SU-DHL-6 (cell line): ENCODE measurements around the gene ECHDC3.

Experiments used
- EZH2phosphoT487 ChIP-seq: fragments of 200-600 bp; sonication (generic), shearing (Covaris generic); conservative IDR thresholded peaks from 2 replicates; pipeline ENCODE4 v1.6.1; 2018; ENCODE audit warnings: mild to moderate bottlenecking, antibody characterized with exemption, low read length, moderate library complexity, mixed read lengths
- TF ChIP-seq, protein P1 (sequence below): fragments of 200-600 bp; sonication (generic); IDR thresholded peaks from one replicate; pipeline ENCODE4 v1.5.1; 2017; ENCODE audit warnings: antibody characterized with exemption, mild to moderate bottlenecking, low read length, moderate library complexity; ENCODE audit not compliant: insufficient read depth, poor library complexity, severe bottlenecking

DNA sequence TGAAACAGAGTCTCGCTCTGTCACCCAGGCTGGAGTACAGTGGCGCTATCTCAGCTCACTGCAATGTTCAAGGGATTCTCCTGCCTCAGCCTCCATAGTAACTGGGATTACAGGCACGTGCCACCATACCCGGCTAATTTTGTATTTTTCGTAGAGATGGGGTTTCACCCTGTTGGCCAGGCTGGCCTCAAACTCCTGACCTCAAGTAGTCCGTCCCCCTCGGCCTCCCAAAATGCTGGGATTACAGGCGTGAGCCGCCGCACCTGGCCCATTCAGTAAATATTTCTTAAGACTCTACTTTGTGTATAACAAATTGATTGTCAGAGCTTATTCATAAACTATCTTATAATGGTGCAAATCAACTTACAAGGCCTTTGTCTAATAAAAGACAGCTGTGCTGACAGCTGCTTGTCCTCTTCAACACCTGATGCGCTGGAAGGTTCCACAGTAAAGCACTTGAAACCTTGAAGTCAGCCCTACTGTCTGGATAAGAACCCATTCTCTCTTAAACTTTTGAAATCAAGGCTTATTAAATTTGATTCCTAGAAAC lies 14.7 kb downstream of the ECHDC3 start:
- TF ChIP-seq, protein P1, sequence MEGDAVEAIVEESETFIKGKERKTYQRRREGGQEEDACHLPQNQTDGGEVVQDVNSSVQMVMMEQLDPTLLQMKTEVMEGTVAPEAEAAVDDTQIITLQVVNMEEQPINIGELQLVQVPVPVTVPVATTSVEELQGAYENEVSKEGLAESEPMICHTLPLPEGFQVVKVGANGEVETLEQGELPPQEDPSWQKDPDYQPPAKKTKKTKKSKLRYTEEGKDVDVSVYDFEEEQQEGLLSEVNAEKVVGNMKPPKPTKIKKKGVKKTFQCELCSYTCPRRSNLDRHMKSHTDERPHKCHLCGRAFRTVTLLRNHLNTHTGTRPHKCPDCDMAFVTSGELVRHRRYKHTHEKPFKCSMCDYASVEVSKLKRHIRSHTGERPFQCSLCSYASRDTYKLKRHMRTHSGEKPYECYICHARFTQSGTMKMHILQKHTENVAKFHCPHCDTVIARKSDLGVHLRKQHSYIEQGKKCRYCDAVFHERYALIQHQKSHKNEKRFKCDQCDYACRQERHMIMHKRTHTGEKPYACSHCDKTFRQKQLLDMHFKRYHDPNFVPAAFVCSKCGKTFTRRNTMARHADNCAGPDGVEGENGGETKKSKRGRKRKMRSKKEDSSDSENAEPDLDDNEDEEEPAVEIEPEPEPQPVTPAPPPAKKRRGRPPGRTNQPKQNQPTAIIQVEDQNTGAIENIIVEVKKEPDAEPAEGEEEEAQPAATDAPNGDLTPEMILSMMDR = no peak
- no peak for TF ChIP-seq EZH2phosphoT487
